NCI-H1930 (cell line): Measurements from ENCODE around the gene PSMC3.

Source experiments
- DNase-seq, 2 experiments: peaks; one replicate each; lab custom pipeline; 2025; lab: John Stamatoyannopoulos, UW

The PSMC3 gene

DNA sequence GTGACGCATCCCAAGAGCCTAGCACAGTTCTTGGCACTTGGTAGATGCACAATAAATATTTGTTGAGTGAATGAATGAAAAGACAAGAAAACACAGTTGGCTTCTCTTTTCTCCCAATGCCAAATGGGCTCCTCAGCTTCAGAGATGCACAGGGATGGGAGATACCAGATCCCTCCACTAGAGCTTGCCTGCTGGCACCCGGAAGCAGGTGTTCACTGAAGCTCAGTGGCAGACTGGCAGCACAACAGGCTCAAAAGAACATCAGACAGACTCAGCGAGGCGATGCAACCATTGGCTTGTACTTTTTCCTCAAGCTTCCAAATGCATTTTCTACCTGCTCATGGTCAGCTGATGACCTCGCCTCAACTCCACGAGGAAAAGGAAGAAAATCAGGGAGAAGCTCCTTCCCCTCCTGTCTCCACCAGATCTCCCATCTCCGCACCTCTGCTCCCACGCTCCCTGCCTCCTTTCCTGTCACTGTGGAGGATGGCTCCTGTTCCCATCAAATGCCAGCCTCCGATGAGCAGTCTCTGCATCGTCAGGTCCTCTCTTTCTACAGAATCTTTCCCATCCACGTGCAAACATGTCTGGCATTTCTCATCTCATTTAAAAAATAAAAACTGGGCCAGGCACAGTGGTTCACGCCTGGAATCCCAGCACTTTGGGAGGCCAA lies 16.9 kb upstream of the PSMC3 start:
- DNase-seq = no peak

DNA sequence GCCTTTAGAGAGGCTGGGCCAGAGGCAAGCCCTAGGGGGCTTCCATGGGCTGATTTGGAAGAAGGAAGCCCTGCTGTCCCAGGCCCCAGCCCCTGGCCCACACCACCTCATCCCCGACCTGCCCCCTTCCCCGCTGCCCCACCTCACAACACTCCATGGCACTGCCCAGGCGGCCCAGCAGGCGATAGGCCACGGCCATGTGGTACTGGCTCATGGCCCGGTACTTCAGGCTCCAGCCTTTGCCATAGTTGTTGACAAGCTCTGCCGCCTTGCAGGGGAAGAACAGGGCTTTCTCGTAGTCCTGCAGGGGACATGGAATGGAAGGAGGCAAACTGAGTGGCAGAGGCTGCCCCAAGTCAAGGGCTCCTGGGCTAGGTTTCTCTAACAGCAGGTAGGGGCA lies 16.3 kb upstream of the PSMC3 start:
- no peak for DNase-seq

GRCh38 chr11:47441421-47441820 lies 15.2 kb upstream of the PSMC3 start:
- no peak for DNase-seq

- DNase-seq = no peak
These were observed 13.8 kb upstream of the PSMC3 start for GRCh38 chr11:47440054-47440476.

GRCh38 chr11:47438721-47439120 lies 12.5 kb upstream of the PSMC3 start:
- DNase-seq = no peak

- DNase-seq = no peak
These were observed 11.6 kb upstream of the PSMC3 start for GRCh38 chr11:47437746-47438418.

GRCh38 chr11:47437218-47437745 lies 11.0 kb upstream of the PSMC3 start:
- DNase-seq = no peak

- DNase-seq = no peak
These were observed 10.5 kb upstream of the PSMC3 start for GRCh38 chr11:47436726-47437125.

DNA sequence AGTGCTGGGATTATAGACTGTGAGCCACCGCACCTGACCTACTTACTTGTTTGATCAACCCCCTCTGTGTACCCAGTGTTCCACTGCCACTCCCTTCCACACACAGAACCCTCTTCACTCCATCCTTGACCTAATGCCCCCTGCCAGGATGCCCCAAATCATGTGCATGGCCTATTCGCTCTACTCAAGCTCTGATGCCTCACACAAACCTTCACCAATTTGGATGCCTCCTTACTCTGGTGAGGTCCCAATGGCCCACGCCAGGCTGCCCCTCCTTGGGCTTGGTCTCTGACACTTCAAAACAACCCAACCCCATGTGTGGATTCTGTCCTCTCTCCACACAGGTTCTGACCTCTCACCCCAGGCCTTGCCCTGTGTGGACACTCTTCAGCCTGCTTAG lies 9.4 kb upstream of the PSMC3 start:
- no peak for DNase-seq

DNA sequence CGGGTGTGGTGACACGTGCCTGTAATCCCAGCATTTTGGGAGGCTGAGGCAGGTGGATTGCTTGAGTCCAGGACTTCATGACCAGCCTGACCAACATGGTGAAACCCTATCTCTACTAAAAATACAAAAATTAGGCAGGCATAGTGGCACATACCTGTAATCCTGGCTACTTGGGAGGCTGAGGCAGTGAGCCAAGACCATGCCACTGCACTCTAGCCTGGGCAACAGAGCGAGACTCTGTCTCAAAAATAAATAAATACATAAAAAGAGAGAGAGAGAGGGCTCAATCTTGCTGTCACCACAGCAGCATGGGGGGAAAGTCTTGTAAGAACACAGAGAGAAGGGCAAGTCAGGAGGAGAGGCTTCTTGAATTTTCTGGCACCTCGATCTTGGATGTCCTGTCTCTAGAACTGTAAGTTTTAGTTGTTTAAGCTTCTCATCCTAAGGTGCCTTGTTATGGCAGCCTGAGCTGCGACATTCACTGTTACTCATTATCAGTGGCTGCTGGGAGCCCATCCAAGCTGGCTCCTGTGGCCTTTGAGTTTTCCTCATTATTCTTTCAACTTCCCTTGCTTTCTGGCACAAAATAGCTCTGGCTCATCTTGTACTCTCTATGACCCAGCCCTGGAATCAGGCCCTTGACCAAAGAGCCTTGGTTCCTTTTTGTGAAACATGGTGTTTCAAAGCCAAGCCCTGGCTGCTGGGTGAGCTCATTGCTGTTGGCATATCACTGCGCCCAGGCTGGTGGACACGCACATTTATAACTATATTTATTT lies 8.0 kb upstream of the PSMC3 start:
- DNase-seq = no peak

- no peak for DNase-seq
These were observed 6.9 kb upstream of the PSMC3 start for GRCh38 chr11:47433157-47433556.

DNA sequence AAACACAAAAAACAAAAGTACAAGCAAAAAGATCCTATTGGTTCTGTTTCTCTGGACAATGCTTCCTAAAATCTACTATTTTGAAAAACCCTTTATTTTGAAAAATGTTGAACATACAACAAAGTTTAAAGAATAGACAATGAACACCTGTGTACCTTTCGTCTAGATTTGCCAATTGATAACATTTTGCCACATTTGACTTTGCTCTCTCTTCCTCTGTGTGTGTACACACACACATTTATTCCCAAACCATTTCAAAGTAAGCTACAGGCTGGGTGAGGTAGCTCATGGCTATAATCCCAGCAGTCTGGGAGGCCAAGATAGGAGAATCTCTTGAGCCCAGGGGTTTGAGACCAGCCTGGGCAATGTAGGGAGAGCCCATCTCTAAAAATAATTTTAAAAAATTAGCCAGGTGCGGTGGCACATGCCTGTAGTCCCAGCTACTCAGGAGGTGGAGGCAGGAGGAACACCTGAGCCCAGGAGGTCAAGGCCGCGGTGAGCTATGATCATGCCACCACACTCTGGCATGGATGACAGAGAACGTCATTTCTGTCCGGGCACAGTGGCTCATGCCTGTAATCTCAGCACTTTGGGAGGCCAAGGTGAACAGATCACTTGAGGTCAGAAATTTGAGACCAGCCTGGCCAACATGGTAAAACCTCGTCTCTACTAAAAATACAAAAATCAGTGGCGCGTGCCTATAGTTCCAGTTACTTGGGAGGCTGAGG lies 5.3 kb upstream of the PSMC3 start:
- no peak for DNase-seq

- DNase-seq = no peak
These were observed 4.3 kb upstream of the PSMC3 start for GRCh38 chr11:47430524-47430923.

GRCh38 chr11:47425611-47426010 lies 628 bp downstream of the PSMC3 start:
- no peak for DNase-seq

DNA sequence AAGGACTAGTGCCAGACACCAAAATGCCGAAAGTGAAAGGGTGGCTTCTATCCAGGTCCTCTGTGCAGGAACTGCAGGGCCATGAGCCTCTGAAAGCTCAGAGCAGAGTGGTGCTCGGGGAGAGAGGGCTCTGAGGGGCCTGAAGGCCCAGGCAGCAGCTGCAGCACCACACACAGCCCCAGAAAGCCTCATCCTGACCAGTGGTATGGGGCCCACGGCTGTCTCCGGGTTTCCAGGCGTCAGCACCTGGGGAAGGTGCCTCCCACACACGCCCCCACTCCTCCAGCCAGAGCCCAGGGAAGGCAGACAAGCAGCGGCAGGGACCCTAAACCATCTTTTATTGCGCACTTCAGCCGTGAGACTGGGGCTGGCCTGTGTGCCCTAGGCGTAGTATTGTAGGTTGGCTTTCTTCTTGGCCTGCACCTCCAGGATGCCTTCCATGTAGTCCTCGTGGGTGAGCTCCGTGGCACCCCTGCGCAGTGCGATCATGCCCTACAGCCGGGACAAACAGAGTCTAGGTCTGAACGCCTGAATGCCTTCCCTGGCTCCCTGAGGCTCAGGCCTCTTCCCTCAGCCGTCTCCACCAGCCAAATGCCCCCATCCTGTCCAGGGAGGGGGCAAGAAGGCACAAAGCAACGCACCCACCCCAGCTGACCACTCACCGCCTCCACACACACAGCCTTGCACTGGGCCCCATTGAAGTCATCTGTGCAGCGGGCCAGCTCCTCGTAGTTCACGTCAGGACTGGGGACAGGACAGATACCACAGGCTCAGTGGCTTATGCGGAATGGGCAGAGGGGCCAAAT lies 7.6 kb downstream of the PSMC3 start:
- no peak for DNase-seq

DNA sequence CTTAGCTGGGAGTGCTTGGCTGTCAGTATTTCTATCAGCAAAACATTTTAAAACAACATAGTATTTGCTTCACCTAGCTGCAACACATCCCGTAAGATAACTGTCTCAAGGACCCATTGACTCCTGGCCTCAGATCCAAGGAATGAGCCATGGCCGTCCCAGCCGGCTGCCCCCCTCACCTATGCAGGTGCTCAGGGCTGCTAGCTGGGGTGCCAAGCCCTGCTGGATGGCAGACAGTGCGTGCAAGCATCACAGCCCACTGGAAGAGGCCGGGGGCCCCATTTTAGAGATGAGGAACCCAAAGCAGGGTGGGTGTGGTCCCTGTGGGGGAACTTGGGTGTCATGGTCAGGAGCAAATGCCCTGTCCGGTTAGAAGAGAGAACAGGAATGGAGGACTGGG lies 8.5 kb downstream of the PSMC3 start:
- no peak for DNase-seq

- DNase-seq = no peak
These were observed 10.2 kb downstream of the PSMC3 start for GRCh38 chr11:47415949-47416472.

DNA sequence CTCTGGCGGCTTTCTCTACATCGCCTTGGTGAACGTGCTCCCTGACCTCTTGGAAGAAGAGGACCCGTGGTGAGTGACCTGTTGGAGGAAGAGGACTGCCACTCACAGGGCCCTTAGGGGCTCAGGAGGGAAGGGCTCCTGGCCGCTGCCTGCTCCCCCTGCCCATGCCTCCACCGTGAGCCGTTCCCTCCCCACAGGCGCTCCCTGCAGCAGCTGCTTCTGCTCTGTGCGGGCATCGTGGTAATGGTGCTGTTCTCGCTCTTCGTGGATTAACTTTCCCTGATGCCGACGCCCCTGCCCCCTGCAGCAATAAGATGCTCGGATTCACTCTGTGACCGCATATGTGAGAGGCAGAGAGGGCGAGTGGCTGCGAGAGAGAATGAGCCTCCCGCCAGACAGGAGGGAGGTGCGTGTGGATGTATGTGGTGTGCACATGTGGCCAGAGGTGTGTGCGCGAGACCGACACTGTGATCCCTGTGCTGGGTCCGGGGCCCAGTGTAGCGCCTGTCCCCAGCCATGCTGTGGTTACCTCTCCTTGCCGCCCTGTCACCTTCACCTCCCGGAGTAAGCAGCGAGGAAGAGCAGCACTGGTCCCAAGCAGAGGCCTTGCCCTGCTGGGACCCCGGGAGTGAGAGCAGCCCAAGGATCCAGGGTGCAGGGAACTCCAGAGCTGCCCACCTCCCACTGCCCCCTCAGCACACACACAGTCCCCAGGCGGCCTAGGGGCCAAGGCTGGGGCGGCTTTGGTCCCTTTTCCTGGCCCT lies 11.0 kb downstream of the PSMC3 start:
- no peak for DNase-seq

DNA sequence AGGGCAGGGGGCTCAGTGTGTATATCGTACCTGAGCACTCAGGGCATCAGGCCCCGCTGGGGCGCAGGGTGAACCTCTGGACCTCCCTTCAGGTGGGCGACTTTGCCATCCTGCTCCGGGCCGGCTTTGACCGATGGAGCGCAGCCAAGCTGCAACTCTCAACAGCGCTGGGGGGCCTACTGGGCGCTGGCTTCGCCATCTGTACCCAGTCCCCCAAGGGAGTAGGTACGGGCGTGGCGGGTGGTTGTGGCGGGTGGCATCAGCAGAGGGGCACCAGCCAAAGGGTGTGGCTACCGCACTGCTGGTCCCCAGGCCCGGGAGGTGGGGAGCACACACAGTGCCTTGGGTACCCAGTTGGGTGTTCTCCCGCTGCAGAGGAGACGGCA lies 11.6 kb downstream of the PSMC3 start:
- DNase-seq = no peak

GRCh38 chr11:47413908-47414684 lies 12.1 kb downstream of the PSMC3 start:
- no peak for DNase-seq
